HepG2 (cell line): ENCODE measurements around the gene TREX2. TPM values are rescaled to one million over a fixed set of nuclear protein-coding genes. Genes with fewer than 3 reads are reported as not detected.

Source experiments
- ATAC-seq: fragments of 200-7000 bp; cut with Tn5 transposase; 3 replicates; pipeline ENCODE4 v1.9.1; 2020; ENCODE audit warnings: mild to moderate bottlenecking, moderate library complexity
- BruUV-seq: library from RNA; stranded (reverse); fragments of 400-500 nt; replicated peaks from 2 replicates; lab custom pipeline; 2021; lab: Mats Ljungman, UMichigan
- CTCF ChIA-PET: fragments of 300-600 bp; formaldehyde crosslinking; extraction: SDS; loops from one replicate; lab custom pipeline; 2021; ENCODE audit warnings: low total read pairs, inconsistent platforms, low intra/inter-chr PET ratio; lab: Yijun Ruan, JAX
- POLR2A ChIA-PET: fragments of 350-600 bp; sonication (Branson Sonifier 250); formaldehyde crosslinking; loops from one replicate; lab custom pipeline; 2020; ENCODE audit warnings: antibody characterized with exemption, inconsistent platforms; lab: Yijun Ruan, JAX
- DNase-seq: peaks from one replicate; pipeline ENCODE4 v3.0.0-alpha.2; 2015; ENCODE audit warnings: low spot score
- FAIRE-seq: peaks from 3 replicates; lab custom pipeline; 2011; peaks lifted over from hg19 to GRCh38; lab: Jason Lieb, UNC
- H2AFZ ChIP-seq: one replicate; pipeline ENCODE4 v1.6.1; 2011; ENCODE audit warnings: low read length, inconsistent platforms
- H3K27ac ChIP-seq: fragments of 300-600 bp; 3 replicates; pipeline ENCODE4 v1.8.0; 2011; ENCODE audit warnings: mixed run types, mild to moderate bottlenecking, mixed read lengths, low read length, inconsistent platforms; ENCODE audit not compliant: insufficient read depth; ENCODE audit errors: extremely low read length
- H3K27me3 ChIP-seq, 2 experiments: fragments of 200-600 bp in 1 of 2; 2 replicates in 1 of 2; 3 replicates in 1 of 2; pipeline versions ENCODE4 v1.6.0 to v1.8.0; 2011; ENCODE audit warnings: low read length in 2 of 2, mild to moderate bottlenecking in 2 of 2, moderate library complexity in 2 of 2, inconsistent platforms in 1 of 2; ENCODE audit not compliant: insufficient read depth in 2 of 2, control insufficient read depth in 1 of 2
- H3K36me3 ChIP-seq, 2 experiments: fragments of 200-600 bp in 1 of 2; replicated peaks in 1 of 2; 2 replicates in 1 of 2; 3 replicates in 1 of 2; pipeline versions ENCODE4 v1.5.1 to v1.8.0; 2011; ENCODE audit warnings: low read length in 2 of 2, inconsistent platforms in 1 of 2; ENCODE audit not compliant: insufficient read depth in 2 of 2, control insufficient read depth in 1 of 2
- H3K4me1 ChIP-seq: 2 replicates; pipeline ENCODE4 v1.5.1; 2012; ENCODE audit warnings: low read length, inconsistent platforms; ENCODE audit not compliant: insufficient read depth
- H3K4me2 ChIP-seq: 2 replicates; pipeline ENCODE4 v1.6.0; 2011; ENCODE audit warnings: low read depth, low read length, inconsistent platforms
- H3K4me3 ChIP-seq, 3 experiments: fragments of 200-600 bp in 1 of 3; sonication (generic), shearing (Covaris generic) in 1 of 3; replicated peaks in 1 of 3; 2 replicates each; pipeline ENCODE4 v1.5.1; 2011 to 2016; ENCODE audit warnings: low read length in 3 of 3, inconsistent platforms in 2 of 3, low read depth in 2 of 3, mild to moderate bottlenecking in 2 of 3, control low read depth in 1 of 3, mixed read lengths in 1 of 3; ENCODE audit not compliant: insufficient read depth in 1 of 3
- H3K79me2 ChIP-seq: one replicate; pipeline ENCODE4 v1.6.1; 2011; ENCODE audit warnings: low read length, inconsistent platforms; ENCODE audit not compliant: insufficient read depth
- H3K9ac ChIP-seq: 2 replicates; pipeline ENCODE4 v1.6.0; 2011; ENCODE audit warnings: mild to moderate bottlenecking, low read depth, low read length, inconsistent platforms; ENCODE audit not compliant: insufficient read depth
- H3K9me3 ChIP-seq: 2 replicates; pipeline ENCODE4 v1.5.1; 2012; ENCODE audit warnings: mild to moderate bottlenecking, low read length
- H4K20me1 ChIP-seq: 2 replicates; pipeline ENCODE4 v1.6.0; 2011; ENCODE audit warnings: inconsistent platforms, mild to moderate bottlenecking, low read length, moderate library complexity; ENCODE audit not compliant: insufficient read depth
- AKAP8 ChIP-seq: sonication (generic); formaldehyde crosslinking; IDR thresholded peaks from 2 replicates; pipeline ENCODE4 v1.5.1; 2020; ENCODE audit warnings: mild to moderate bottlenecking, missing genetic modification reagents
- BRCA1 ChIP-seq: sonication (generic); formaldehyde crosslinking; IDR thresholded peaks from 2 replicates; pipeline ENCODE4 v1.4.0; 2020; ENCODE audit warnings: missing genetic modification reagents
- GATAD2A ChIP-seq: IDR thresholded peaks from 2 replicates; pipeline ENCODE4 v1.6.1; 2016
- HMGA1 ChIP-seq: sonication (generic); formaldehyde crosslinking; conservative IDR thresholded peaks from 2 replicates; pipeline ENCODE4 v1.4.0; 2020; ENCODE audit warnings: missing genetic modification reagents
- MAFF ChIP-seq: IDR thresholded peaks from 2 replicates; pipeline ENCODE4 v1.6.1; 2011; ENCODE audit warnings: low read depth, low read length, improper control_type of control experiment
- MZF1 ChIP-seq: sonication (generic); formaldehyde crosslinking; IDR thresholded peaks from 2 replicates; pipeline ENCODE4 v1.8.1; 2023; ENCODE audit warnings: mild to moderate bottlenecking, missing genetic modification reagents, borderline replicate concordance
- PCBP1 ChIP-seq: fragments of 200-400 bp; formaldehyde crosslinking; IDR thresholded peaks from 2 replicates; pipeline ENCODE4 v1.6.1; 2017; ENCODE audit warnings: mild to moderate bottlenecking, low read depth, low read length, borderline replicate concordance
- TSC22D2 ChIP-seq: sonication (generic); formaldehyde crosslinking; IDR thresholded peaks from 2 replicates; pipeline ENCODE4 v1.5.1; 2020; ENCODE audit warnings: missing genetic modification reagents, mild to moderate bottlenecking, borderline replicate concordance
- ZBTB1 ChIP-seq: sonication (generic); formaldehyde crosslinking; IDR thresholded peaks from 2 replicates; pipeline ENCODE4 v1.4.0; 2020; ENCODE audit warnings: missing genetic modification reagents, borderline replicate concordance
- ZBTB38 ChIP-seq: sonication (generic); formaldehyde crosslinking; IDR thresholded peaks from 2 replicates; pipeline ENCODE4 v1.5.1; 2020; ENCODE audit warnings: mild to moderate bottlenecking, missing genetic modification reagents
- ZNF354B ChIP-seq: sonication (generic); formaldehyde crosslinking; IDR thresholded peaks from 2 replicates; pipeline ENCODE4 v1.8.0; 2022; ENCODE audit warnings: mild to moderate bottlenecking, missing genetic modification reagents
- ZNF841 ChIP-seq: sonication (generic); formaldehyde crosslinking; IDR thresholded peaks from 2 replicates; pipeline ENCODE4 v1.8.1; 2023; ENCODE audit warnings: missing genetic modification reagents, borderline replicate concordance
- WGBS: methylation state at CpG from one replicate; pipeline ENCODE4 v1.1.6; 2017; ENCODE audit warnings: low lambda C conversion rate; 5-methylcytosine and 5-hydroxymethylcytosine counted together
- in situ Hi-C: cut with HindIII; loops from 2 replicates; pipeline ENCODE4 v1.10.0; 2017; ENCODE audit warnings: low pct_unique_long_range_greater_than_20kb; ENCODE audit not compliant: extremely low pct_ligation_motif_present
- intact Hi-C: fragments of 100-400 bp; cut with micrococcal nuclease; formaldehyde crosslinking; loops from one replicate; pipeline ENCODE4 v1.10.0; 2022; ENCODE audit not compliant: unreplicated experiment
- polyA plus RNA-seq, 8 experiments: library from polyadenylated mRNA; depleted of rRNA in 3 of 8; stranded (reverse) in 7 of 8; unstranded in 1 of 8; fragments of >200 nt; fragmentation: Illumina TruSeq in 4 of 8; extraction: Trizol in 4 of 8; gene quantifications; 2 replicates each; pipeline versions ENCODE4 v1.2.1 to v1.2.3, GENCODE V29; 2011 to 2016; ENCODE audit warnings: low read depth in 4 of 8, missing spikeins in 1 of 8, mixed read lengths in 1 of 8; ENCODE audit not compliant: insufficient read depth in 1 of 8
- total RNA-seq, 5 experiments: library from RNA; depleted of rRNA; stranded (reverse); fragments of >200 nt; fragmentation: Illumina TruSeq; extraction: Trizol; gene quantifications; 2 replicates each; pipeline ENCODE4 v1.2.3, GENCODE V29; 2016; ENCODE audit warnings: low read depth in 1 of 5
- TF ChIP-seq, protein P1 (sequence below): sonication (generic); formaldehyde crosslinking; IDR thresholded peaks from 2 replicates; pipeline ENCODE4 v1.5.1; 2020; ENCODE audit warnings: mild to moderate bottlenecking, missing genetic modification reagents

Gene TREX2
- total and polyA plus RNA-seq, 2 of the 13 experiments (the other 11 are each of a cell fraction or from before 2014, with no cell fraction given) = 0.13 to 0.18 TPM

DNA sequence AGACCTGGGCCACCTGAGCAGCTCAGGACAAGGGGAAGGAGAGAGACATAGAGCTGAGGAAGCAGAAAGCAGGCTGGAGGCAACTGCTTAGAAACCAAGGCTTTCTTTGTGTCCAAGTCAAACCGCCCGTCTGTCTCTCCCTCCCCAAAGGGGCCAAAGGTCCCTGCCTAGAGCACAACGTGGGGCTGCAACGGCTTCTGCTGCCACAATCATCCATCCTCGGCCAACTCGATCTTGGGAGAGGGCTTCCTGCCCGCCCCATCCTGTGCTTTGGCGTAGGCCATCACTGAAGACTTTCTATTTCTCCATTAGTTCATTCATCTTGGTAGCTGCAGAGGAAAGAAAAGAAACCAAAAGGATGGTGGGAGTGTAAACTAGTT is 1.7 kb upstream of the TREX2 start:
- DNase-seq = no peak
- Histone ChIP-seq H3K4me3 (no peak overlapping the region), H3K36me3 (no peaks in the 10 kb centered on the region), H3K9ac (no peak overlapping the region), H2AFZ (no peak overlapping the region), H3K27me3 (no peaks in the 10 kb centered on the region), H4K20me1 (no peaks in the 10 kb centered on the region), H3K9me3 (no peaks in the 10 kb centered on the region), H3K4me1 (no peaks in the 10 kb centered on the region), H3K4me2 (no peak overlapping the region), H3K79me2 (no peaks in the 10 kb centered on the region), H3K27ac (no peak overlapping the region)
- BruUV-seq = no TSS peak
- intact Hi-C loops (no loop called here), in situ Hi-C loops (no loop called here)
- CTCF ChIA-PET = no interaction called here
- ATAC-seq = no peak
- no peak for FAIRE-seq
- TF ChIP-seq ZBTB38 = no peak
- TF ChIP-seq BRCA1 (CRISPR knock-in tag) = no peak
- no peak for TF ChIP-seq HMGA1
- TF ChIP-seq MZF1 (CRISPR knock-in tag) = no peak
- TF ChIP-seq ZBTB1 = no peak
- TF ChIP-seq ZNF841 (CRISPR knock-in tag) = no peak
- no peak for TF ChIP-seq AKAP8 (CRISPR knock-in tag)
- TF ChIP-seq PCBP1 = no peak
- TF ChIP-seq MAFF = no peak
- no peak for TF ChIP-seq TSC22D2
- no peak for TF ChIP-seq GATAD2A (CRISPR knock-in tag)
- TF ChIP-seq ZNF354B = no peak
- TF ChIP-seq, protein P1, sequence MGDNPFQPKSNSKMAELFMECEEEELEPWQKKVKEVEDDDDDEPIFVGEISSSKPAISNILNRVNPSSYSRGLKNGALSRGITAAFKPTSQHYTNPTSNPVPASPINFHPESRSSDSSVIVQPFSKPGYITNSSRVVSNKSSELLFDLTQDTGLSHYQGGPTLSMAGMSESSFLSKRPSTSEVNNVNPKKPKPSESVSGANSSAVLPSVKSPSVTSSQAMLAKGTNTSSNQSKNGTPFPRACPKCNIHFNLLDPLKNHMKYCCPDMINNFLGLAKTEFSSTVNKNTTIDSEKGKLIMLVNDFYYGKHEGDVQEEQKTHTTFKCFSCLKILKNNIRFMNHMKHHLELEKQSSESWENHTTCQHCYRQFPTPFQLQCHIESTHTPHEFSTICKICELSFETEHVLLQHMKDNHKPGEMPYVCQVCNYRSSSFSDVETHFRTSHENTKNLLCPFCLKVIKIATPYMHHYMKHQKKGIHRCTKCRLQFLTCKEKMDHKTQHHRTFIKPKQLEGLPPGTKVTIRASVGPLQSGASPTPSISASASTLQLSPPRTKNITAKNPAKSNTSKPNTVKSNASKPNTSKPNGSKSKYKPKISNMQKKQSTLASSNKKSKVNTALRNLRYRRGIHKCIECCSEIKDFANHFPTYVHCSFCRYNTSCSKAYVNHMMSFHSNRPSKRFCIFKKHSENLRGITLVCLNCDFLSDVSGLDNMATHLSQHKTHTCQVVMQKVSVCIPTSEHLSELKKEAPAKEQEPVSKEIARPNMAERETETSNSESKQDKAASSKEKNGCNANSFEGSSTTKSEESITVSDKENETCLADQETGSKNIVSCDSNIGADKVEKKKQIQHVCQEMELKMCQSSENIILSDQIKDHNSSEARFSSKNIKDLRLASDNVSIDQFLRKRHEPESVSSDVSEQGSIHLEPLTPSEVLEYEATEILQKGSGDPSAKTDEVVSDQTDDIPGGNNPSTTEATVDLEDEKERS = no peak
- WGBS = 90% methylated on average over 2 of the region's 8 CpGs
- POLR2A ChIA-PET = no interaction called here
